H9 (cell line): ENCODE data around the gene C1QL1. TPM values are rescaled to one million over a fixed set of nuclear protein-coding genes. Genes with fewer than 3 reads are reported as not detected.

Source experiments
- DNase-seq: peaks from one replicate; pipeline ENCODE4 v3.0.0-alpha.2; 2017
- H2AFZ ChIP-seq: one replicate; pipeline ENCODE4 v1.6.1; 2013; ENCODE audit warnings: mild to moderate bottlenecking, low read length, control low read depth, moderate library complexity
- H2AK5ac ChIP-seq: 2 replicates; pipeline ENCODE4 v1.6.1; 2013; ENCODE audit warnings: low read length, control low read depth, mixed read lengths; ENCODE audit not compliant: insufficient read length
- H2BK120ac ChIP-seq: one replicate; pipeline ENCODE4 v1.6.1; 2013; ENCODE audit warnings: low read depth, mild to moderate bottlenecking, low read length, control low read depth, inconsistent platforms; ENCODE audit not compliant: poor library complexity, severe bottlenecking
- H2BK12ac ChIP-seq: 2 replicates; pipeline ENCODE4 v1.6.1; 2013; ENCODE audit warnings: low read length, control low read depth, mixed read lengths, low read depth; ENCODE audit not compliant: insufficient read length
- H2BK15ac ChIP-seq: 2 replicates; pipeline ENCODE4 v1.6.1; 2013; ENCODE audit warnings: low read depth, low read length, control low read depth
- H2BK20ac ChIP-seq: one replicate; pipeline ENCODE4 v1.6.1; 2013; ENCODE audit warnings: low read depth, mild to moderate bottlenecking, low read length, control low read depth, inconsistent platforms; ENCODE audit not compliant: poor library complexity, severe bottlenecking
- H2BK5ac ChIP-seq: 2 replicates; pipeline ENCODE4 v1.6.1; 2013; ENCODE audit warnings: low read length, control low read depth, mixed read lengths; ENCODE audit not compliant: insufficient read length
- H3K14ac ChIP-seq: 2 replicates; pipeline ENCODE4 v1.6.1; 2013; ENCODE audit warnings: low read length, control low read depth; ENCODE audit not compliant: insufficient read depth
- H3K18ac ChIP-seq: 2 replicates; pipeline ENCODE4 v1.6.1; 2013; ENCODE audit warnings: low read depth, mild to moderate bottlenecking, mixed read lengths, low read length, control low read depth; ENCODE audit not compliant: insufficient read length
- H3K23ac ChIP-seq: 2 replicates; pipeline ENCODE4 v1.6.1; 2013; ENCODE audit warnings: low read length, control low read depth, mixed read lengths, low read depth; ENCODE audit not compliant: insufficient read length
- H3K23me2 ChIP-seq: 2 replicates; pipeline ENCODE4 v1.6.1; 2013; ENCODE audit warnings: low read depth, mild to moderate bottlenecking, mixed read lengths, low read length, control low read depth; ENCODE audit not compliant: insufficient read length, poor library complexity, severe bottlenecking
- H3K27ac ChIP-seq: 2 replicates; pipeline ENCODE4 v1.5.1; 2013; ENCODE audit warnings: low read length, control low read depth, mixed read lengths, low read depth; ENCODE audit not compliant: insufficient read length
- H3K27me3 ChIP-seq: 2 replicates; pipeline ENCODE4 v1.6.1; 2013; ENCODE audit warnings: low read length, control low read depth, inconsistent platforms; ENCODE audit not compliant: insufficient read depth
- H3K4ac ChIP-seq: 2 replicates; pipeline ENCODE4 v1.6.1; 2013; ENCODE audit warnings: low read depth, mild to moderate bottlenecking, control low read depth, inconsistent platforms, low read length, moderate library complexity
- H3K4me1 ChIP-seq: 2 replicates; pipeline ENCODE4 v1.6.1; 2013; ENCODE audit warnings: low read length, control low read depth, inconsistent platforms; ENCODE audit not compliant: insufficient read depth
- H3K4me2 ChIP-seq: 2 replicates; pipeline ENCODE4 v1.6.1; 2013; ENCODE audit warnings: low read length, control low read depth, mixed read lengths; ENCODE audit not compliant: insufficient read length, insufficient read depth
- H3K56ac ChIP-seq: 2 replicates; pipeline ENCODE4 v1.6.1; 2013; ENCODE audit warnings: low read depth, mild to moderate bottlenecking, mixed read lengths, low read length, control low read depth; ENCODE audit not compliant: insufficient read length
- H3K79me1 ChIP-seq: 2 replicates; pipeline ENCODE4 v1.6.1; 2013; ENCODE audit warnings: low read depth, mild to moderate bottlenecking, moderate library complexity, low read length, control low read depth, inconsistent platforms; ENCODE audit not compliant: insufficient read depth, poor library complexity, severe bottlenecking
- H3K79me2 ChIP-seq: 2 replicates; pipeline ENCODE4 v1.6.1; 2013; ENCODE audit warnings: low read length, control low read depth, inconsistent platforms; ENCODE audit not compliant: insufficient read depth
- H3K9ac ChIP-seq: 2 replicates; pipeline ENCODE4 v1.6.1; 2013; ENCODE audit warnings: low read length, control low read depth, mixed read lengths; ENCODE audit not compliant: insufficient read length; ENCODE audit errors: extremely low read depth
- H3K9me3 ChIP-seq: one replicate; pipeline ENCODE4 v1.6.1; 2013; ENCODE audit warnings: low read depth, low read length, inconsistent platforms; ENCODE audit not compliant: control insufficient read depth
- H3T11ph ChIP-seq: one replicate; pipeline ENCODE4 v1.6.1; 2013; ENCODE audit warnings: mild to moderate bottlenecking, low read length, control low read depth, inconsistent platforms
- H4K20me1 ChIP-seq: one replicate; pipeline ENCODE4 v1.6.1; 2013; ENCODE audit not compliant: control insufficient read depth, insufficient read length, insufficient read depth
- H4K5ac ChIP-seq: 2 replicates; pipeline ENCODE4 v1.6.1; 2013; ENCODE audit warnings: low read depth, mild to moderate bottlenecking, mixed read lengths, low read length, control low read depth; ENCODE audit not compliant: insufficient read length
- H4K8ac ChIP-seq: replicated peaks from 2 replicates; pipeline ENCODE4 v1.6.1; 2013; ENCODE audit warnings: low read length, control low read depth, mixed read lengths, low read depth; ENCODE audit not compliant: insufficient read length
- H4K91ac ChIP-seq: 2 replicates; pipeline ENCODE4 v1.6.1; 2013; ENCODE audit warnings: low read depth, mild to moderate bottlenecking, moderate library complexity, mixed read lengths, low read length, control low read depth; ENCODE audit not compliant: insufficient read length
- H3K27ac Mint-ChIP-seq, 3 experiments: 2 replicates in 2 of 3; 3 replicates in 1 of 3; pipeline ENCODE4 v1.8.0; 2020 to 2021; ENCODE audit warnings: mixed read lengths in 3 of 3, mild to moderate bottlenecking in 1 of 3, moderate library complexity in 1 of 3
- H3K27me3 Mint-ChIP-seq: 2 replicates; pipeline ENCODE4 v1.8.0; 2021; ENCODE audit warnings: low read depth, mild to moderate bottlenecking, moderate library complexity, mixed read lengths
- H3K36me3 Mint-ChIP-seq, 3 experiments: 2 replicates in 2 of 3; 3 replicates in 1 of 3; pipeline ENCODE4 v1.8.0; 2020 to 2021; ENCODE audit warnings: low read depth in 3 of 3, mixed read lengths in 3 of 3; ENCODE audit not compliant: insufficient read depth in 1 of 3
- H3K4me1 Mint-ChIP-seq, 2 experiments: 2 replicates each; pipeline ENCODE4 v1.8.0; 2020; ENCODE audit warnings: mixed read lengths in 2 of 2
- H3K4me3 Mint-ChIP-seq, 2 experiments: 2 replicates in 1 of 2; 3 replicates in 1 of 2; pipeline ENCODE4 v1.8.0; 2020 to 2021; ENCODE audit warnings: mild to moderate bottlenecking in 2 of 2, mixed read lengths in 2 of 2, moderate library complexity in 1 of 2
- H3K9me3 Mint-ChIP-seq, 2 experiments: 2 replicates in 1 of 2; 3 replicates in 1 of 2; pipeline ENCODE4 v1.8.0; 2020; ENCODE audit warnings: mild to moderate bottlenecking in 2 of 2, mixed read lengths in 2 of 2, moderate library complexity in 1 of 2
- WGBS: extraction: QIAGEN DNeasy Blood & Tissue Kit; methylation state at CpG from one replicate; pipeline ENCODE4 v1.1.7; 2013; ENCODE audit warnings: missing lambda C conversion rate, low lambda C conversion rate, mixed read lengths; ENCODE audit not compliant: insufficient read length; ENCODE audit errors: extremely low coverage; 5-methylcytosine and 5-hydroxymethylcytosine counted together
- total RNA-seq: library from RNA; stranded (reverse); gene quantifications from 2 replicates; pipeline ENCODE4 v1.2.1, GENCODE V29; 2021
- TF ChIP-seq, protein P1 (sequence below): fragments of 200-600 bp; sonication (generic); conservative IDR thresholded peaks from 3 replicates; pipeline ENCODE4 v1.8.0; 2021; ENCODE audit warnings: antibody characterized with exemption, mild to moderate bottlenecking

C1QL1 gene
- total RNA-seq, 1 experiment from 2014 or later, result 6.0 TPM

DNA sequence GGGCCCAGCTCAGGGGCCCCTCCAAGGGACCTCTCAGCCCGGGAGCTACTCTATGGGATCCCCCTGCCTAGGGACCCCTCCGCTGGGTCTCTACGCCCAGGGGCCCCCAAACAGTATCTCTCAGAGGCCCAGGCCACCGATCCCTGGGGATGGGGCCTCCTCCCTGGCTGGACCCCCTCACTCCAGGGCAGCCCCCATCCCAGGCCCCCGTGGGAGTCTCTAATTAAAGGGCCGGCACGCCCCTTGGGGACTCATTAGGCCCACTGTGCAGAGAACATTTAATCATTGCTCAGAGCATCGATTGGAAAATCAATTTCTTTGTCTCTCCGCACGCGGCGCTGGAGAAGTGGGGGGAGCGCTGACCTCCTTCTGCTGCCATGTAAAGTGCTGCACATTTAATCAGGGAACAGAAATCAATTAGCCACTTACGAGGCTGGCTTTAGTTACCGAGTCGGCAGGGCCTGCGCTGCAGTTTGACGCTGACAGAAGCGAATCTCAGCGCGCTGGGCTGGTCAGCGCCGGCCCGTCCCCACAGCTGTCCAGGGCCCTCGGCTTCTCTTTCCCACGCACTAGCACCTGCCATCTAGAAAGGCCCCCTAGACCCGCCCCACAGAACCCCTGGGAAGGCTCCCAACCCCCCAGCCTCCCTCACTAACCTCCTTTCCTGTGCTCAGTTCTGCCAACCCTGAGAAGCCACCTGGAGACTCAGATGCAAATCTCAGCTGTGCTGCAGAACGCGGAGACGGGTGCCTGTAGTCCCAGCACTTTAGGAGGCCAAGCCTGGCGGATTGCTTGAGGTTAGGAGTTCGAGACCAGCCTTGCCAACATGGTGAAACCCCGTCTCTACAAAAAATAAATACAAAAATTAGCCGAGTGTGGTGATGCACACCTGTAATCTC lies 20.2 kb upstream of the C1QL1 start:
- no peak overlapping the region for H3K9ac ChIP-seq
- H3K23me2 ChIP-seq, result no peaks in the 10 kb centered on the region
- no peak overlapping the region for H4K8ac ChIP-seq
- H4K5ac ChIP-seq, result no peak overlapping the region
- no peak overlapping the region for H2BK12ac ChIP-seq
- H3K27me3 ChIP-seq, result no peaks in the 10 kb centered on the region
- no peaks in the 10 kb centered on the region for H3K79me1 ChIP-seq
- Mint-ChIP-seq H3K9me3 (peaks cover 0 to 3% of the 10 kb centered on the region in 2 experiments; a peak in 2 of 5 replicates), H3K27me3 (peaks cover 13% of the 10 kb centered on the region), H3K36me3 (no peaks in the 10 kb centered on the region; a peak in 1 of 7 replicates), H3K4me1 (peaks cover 18 to 32% of the 10 kb centered on the region in 2 experiments), H3K4me3 (peak overlapping the region in 1 of 2 experiments; percentile 4; a peak in 2 of 5 replicates), H3K27ac (peak overlapping the region in 1 of 3 experiments; percentile 55; a peak in 2 of 7 replicates)
- peak overlapping the region; percentile 38 for H3K4me2 ChIP-seq
- H3K9me3 ChIP-seq, result no peaks in the 10 kb centered on the region
- H3K4me1 ChIP-seq, result no peaks in the 10 kb centered on the region
- H2BK120ac ChIP-seq, result no peak overlapping the region
- H3K4ac ChIP-seq, result no peak overlapping the region
- H2BK20ac ChIP-seq, result no peak overlapping the region
- no peak overlapping the region for H4K91ac ChIP-seq
- TF ChIP-seq, protein P1, sequence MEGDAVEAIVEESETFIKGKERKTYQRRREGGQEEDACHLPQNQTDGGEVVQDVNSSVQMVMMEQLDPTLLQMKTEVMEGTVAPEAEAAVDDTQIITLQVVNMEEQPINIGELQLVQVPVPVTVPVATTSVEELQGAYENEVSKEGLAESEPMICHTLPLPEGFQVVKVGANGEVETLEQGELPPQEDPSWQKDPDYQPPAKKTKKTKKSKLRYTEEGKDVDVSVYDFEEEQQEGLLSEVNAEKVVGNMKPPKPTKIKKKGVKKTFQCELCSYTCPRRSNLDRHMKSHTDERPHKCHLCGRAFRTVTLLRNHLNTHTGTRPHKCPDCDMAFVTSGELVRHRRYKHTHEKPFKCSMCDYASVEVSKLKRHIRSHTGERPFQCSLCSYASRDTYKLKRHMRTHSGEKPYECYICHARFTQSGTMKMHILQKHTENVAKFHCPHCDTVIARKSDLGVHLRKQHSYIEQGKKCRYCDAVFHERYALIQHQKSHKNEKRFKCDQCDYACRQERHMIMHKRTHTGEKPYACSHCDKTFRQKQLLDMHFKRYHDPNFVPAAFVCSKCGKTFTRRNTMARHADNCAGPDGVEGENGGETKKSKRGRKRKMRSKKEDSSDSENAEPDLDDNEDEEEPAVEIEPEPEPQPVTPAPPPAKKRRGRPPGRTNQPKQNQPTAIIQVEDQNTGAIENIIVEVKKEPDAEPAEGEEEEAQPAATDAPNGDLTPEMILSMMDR, result no peak
- no peak overlapping the region for H3K14ac ChIP-seq
- H2BK5ac ChIP-seq, result no peak overlapping the region
- H3K23ac ChIP-seq, result no peak overlapping the region
- no peak overlapping the region for H3T11ph ChIP-seq
- H3K56ac ChIP-seq, result no peak overlapping the region
- WGBS, result no CpG with 5 or more reads among the region's 34 CpGs
- no peaks in the 10 kb centered on the region for H4K20me1 ChIP-seq
- H3K18ac ChIP-seq, result peak overlapping the region; percentile 5
- no peak overlapping the region for H2AK5ac ChIP-seq
- H2AFZ ChIP-seq, result no peak overlapping the region
- H3K79me2 ChIP-seq, result no peaks in the 10 kb centered on the region
- H3K27ac ChIP-seq, result no peak overlapping the region
- DNase-seq, result peak; percentile 60
- no peak overlapping the region for H2BK15ac ChIP-seq
